ENCODE data around the gene NDST3.
"Not testable (repeated sequence)": the region's sequence is repeated elsewhere in the genome, so short reads cannot be mapped to it uniquely, and the experiment has no call there.

NDST3 gene

GRCh38 chr4:118175506-118175905 is 141.2 kb downstream of the NDST3 start:
- DNase-seq (ENCODE audit: low read depth in 2 of 2): no peak

- DNase-seq (ENCODE audit: low read depth in 2 of 2): no peak
These were observed 142.8 kb downstream of the NDST3 start for GRCh38 chr4:118177126-118177525.

GRCh38 chr4:118180776-118181175 is 146.5 kb downstream of the NDST3 start:
- no peak for DNase-seq (ENCODE audit: low read depth in 2 of 2)

DNA sequence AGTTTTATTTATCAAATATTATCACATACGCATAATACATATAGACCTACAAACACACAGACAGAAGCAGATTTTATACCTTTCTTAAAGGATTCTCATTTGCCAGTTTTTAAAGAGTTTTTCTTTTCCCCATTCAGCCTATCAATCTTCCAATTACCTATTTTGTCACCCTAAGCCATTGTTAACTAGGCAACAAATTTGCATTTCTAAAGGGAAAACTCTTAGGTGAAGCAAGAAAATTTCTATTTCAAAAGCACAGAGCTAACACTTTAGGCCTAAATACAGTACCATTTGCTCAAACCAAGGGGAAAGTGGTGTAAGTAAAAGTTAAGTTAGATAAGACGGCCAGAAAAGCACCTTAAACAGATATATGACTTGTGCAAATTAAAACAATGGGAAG is 156.6 kb downstream of the NDST3 start:
- DNase-seq (ENCODE audit: low read depth in 2 of 2): no peak

DNA sequence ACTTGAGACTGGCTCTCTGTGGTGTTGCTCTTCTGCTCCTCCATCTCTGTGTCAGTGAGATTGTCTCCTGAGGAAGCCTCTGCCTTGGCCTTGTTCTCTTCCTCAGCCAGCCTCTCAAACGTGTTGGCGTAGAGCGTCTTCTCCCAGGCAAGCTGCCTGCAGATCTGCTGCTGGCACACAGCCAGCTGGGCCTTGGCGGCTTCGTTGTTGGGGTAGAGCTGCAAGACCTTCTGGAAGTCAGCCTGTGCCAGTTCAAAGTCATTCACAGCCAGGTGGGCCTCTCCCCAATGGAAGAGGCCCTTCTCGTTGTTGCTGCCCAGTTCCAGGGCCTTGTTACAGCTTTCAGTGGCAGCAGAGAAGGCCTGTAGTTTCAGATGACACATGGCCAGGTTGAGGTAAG is 159.1 kb downstream of the NDST3 start:
- DNase-seq (ENCODE audit: low read depth in 2 of 2): no peak

GRCh38 chr4:118206627-118207026 is 172.3 kb downstream of the NDST3 start:
- no peak for DNase-seq (ENCODE audit: low read depth in 2 of 2)

- DNase-seq (ENCODE audit: low read depth in 2 of 2): no peak
These were observed 178.8 kb downstream of the NDST3 start for GRCh38 chr4:118213101-118213500.

GRCh38 chr4:118215826-118216225 is 181.5 kb downstream of the NDST3 start:
- DNase-seq (ENCODE audit: low read depth in 2 of 2): no peak

DNA sequence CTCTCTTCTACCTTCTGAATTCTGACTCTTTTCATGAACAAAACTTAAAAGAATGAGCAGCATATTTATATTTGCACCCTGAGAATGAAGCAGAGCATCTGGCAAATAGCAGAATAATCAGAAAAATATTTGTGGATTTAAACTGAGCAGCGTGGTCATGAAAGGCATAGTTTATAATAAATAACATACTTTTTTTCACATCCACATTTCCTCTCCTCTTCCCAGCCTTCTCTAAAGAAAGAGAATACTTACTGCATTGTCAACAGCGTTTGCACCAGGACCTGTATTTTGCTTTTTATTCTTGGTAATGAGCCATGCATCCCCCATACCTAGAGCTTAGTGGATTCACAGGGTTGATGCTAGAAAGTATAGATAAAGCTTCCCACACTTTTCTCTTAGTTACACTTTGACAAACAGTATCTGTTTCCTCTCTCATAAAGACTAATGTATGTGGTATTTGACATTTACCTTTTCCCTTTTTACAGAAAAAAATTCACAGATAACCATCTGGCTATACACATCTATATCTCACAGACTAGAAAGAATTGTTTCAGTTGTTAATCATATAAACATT is 187.0 kb downstream of the NDST3 start:
- no peak for DNase-seq (ENCODE audit: low read depth in 2 of 2)

DNA sequence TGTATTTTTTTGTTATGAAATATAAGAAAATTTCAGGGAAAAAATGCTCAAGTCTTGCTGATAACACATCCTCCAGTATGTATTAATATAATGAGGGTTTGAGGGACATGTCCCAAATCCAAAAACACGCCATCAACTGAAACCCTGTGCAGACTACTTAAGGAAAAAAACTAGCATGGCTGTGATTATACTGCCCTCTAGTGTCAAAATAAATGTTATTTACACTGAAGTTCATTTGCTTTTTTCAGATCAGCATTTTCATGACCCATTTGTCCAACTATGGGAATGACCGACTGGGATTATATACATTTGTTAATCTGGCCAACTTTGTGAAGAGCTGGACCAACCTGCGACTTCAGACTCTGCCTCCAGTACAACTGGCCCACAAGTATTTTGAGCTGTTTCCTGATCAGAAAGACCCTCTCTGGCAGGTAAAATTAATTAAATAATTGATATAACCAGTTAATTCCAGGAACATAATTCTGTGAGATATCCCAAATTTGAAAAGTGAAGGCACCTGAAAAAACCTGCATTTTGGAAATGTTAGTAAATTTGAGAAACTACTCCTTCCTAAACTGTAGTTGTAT is 190.1 kb downstream of the NDST3 start:
- no peak for DNase-seq (ENCODE audit: low read depth in 2 of 2)

DNA sequence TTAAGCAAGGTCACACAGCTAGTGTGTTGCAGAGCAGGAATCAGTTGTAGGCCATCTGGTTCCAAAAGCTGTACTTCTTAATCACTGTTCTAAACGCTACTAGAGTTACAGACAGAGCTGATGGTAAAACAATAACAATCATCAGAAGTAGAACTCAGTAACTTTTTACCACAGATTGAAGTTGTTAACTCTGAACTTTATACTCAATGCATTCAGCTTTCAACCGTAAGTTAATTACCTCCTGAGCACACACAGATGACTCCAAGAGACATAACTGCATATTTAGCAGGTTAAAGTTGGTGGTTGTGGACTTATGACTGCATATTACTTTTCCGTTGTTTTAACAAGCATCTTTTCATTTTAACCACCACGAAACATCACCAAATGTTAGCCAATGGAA is 191.2 kb downstream of the NDST3 start:
- no peak for DNase-seq (ENCODE audit: low read depth in 2 of 2)

- no peak for DNase-seq (ENCODE audit: low read depth in 2 of 2)
These were observed 192.2 kb downstream of the NDST3 start for GRCh38 chr4:118226311-118227010.

- DNase-seq (ENCODE audit: low read depth in 2 of 2): no peak
These were observed 201.4 kb downstream of the NDST3 start for GRCh38 chr4:118235566-118236120.

DNA sequence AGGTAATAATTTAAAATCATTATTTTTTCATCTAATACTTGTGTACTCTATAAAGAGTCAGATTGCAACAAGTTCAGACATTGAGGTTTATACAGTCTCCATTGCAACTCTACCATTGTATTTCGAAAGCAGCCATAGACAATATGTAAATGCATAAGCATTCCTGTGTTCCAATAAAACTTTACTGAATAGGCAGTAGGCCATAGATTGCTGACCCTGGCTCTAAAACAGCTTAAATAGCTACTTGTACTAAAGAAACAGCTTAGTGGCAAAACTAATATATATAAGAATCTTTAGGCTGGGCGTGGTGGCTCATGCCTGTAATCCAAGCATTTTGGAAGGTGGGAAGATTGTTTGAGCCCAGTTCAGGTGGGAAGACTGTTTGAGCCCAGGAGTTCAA is 203.2 kb downstream of the NDST3 start:
- no peak for DNase-seq (ENCODE audit: low read depth in 2 of 2)

GRCh38 chr4:118249890-118250289 is 215.6 kb downstream of the NDST3 start:
- DNase-seq (ENCODE audit: low read depth in 2 of 2): no peak

- DNase-seq (ENCODE audit: low read depth in 2 of 2): no peak
These were observed 220.1 kb downstream of the NDST3 start for GRCh38 chr4:118254368-118254767.

GRCh38 chr4:118259111-118259510 is 224.8 kb downstream of the NDST3 start:
- no peak for DNase-seq (ENCODE audit: low read depth in 2 of 2)

DNA sequence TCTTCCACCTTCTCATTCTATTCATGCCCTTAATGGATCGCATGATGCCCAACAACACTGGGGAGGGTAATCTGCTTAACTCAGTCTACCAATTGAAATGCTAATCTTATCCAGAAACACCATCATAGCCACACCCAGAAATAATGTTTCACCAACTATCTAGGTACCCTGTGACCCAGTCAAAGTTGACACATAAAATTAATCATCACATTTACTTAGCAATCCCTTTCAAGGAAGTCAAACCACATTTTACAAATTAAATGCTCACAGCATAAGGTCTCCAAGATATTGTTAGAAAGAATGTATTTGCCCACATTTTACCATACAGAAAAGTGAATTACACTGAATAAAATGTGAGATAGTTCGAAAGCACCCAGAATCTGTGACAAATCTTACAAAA is 226.0 kb downstream of the NDST3 start:
- DNase-seq (ENCODE audit: low read depth in 2 of 2): no peak

DNA sequence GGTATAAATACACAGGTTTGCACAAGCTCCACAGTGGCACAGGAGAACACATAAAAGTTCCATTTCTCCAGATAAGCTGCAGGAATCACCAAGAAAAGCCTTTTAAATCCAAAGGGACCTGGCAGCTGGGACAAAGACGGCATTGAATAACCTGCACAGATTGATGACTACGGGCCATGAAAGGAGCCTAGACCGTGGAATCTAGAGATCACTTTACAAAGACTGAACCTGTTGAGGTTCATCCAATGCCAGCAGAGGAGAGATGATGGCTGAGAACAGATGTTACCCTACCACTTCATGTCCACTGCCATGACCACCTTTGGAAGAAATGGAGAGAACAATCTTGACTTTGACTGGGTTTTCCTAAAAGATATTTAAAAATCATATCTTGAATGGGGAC is 229.8 kb downstream of the NDST3 start:
- DNase-seq (ENCODE audit: low read depth in 2 of 2): no peak

DNA sequence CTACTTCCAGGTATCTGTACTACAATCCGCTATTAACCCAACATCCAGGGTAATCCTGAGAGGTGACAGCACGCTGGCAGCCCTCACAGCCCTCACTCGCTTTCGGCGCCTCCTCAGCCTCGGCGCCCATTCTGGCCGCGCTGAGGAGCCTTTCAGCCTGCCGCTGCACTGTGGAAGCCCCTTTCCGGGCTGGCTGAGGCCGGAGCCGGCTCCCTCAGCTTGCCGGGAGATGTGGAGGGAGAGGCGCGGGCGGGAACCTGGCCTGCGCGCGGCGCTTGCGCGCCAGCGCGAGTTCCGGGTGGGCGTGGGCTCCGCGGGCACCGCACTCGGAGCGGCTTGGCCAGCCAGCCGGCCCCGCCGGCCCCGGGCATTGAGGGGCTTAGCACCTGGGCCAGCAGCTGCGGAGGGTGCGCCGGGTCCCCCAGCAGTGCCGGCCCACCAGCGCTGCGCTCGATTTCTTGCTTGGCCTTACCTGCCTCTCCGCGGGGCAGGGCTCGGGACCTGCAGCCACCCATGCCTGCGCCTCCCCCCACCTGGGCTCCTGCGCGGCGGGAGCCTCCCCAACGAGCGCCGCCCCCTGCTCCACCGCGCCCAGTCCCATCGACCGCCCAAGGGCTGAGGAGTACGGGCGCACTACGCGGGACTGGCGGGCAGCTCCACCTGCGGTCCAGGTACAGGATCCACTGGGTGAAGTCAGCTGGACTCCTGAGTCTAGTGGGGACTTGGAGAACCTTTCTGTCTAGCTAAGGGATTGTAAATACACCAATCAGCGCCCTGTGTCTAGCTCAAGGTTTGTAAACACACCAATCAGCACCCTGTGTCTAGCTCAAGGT is 231.2 kb downstream of the NDST3 start:
- no peak for DNase-seq (ENCODE audit: low read depth in 2 of 2)

DNA sequence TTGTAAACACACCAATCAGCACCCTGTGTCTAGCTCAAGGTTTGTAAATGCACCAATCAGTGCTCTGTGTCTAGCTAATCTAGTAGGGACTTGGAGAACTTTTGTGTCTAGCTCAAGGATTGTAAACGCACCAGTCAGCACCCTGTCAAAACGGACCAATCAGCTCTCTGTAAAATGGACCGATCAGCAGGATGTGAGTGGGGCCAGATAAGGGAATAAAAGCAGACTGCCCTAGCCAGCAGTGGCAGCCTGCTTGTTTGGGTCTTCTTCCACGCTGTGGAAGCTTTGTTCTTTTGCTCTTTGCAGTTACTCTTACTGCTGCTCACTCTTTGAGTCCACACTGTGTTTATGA is 231.8 kb downstream of the NDST3 start:
- DNase-seq (ENCODE audit: low read depth in 2 of 2): not testable (repeated sequence)

- DNase-seq (ENCODE audit: low read depth in 2 of 2): no peak
These were observed 234.5 kb downstream of the NDST3 start for GRCh38 chr4:118268780-118269179.

Measured in activated CD8-positive, alpha-beta memory T cell treated with anti-CD3 and anti-CD28 coated beads for 4 hours (primary cell).